ENCODE results near the gene RPL41. TPM values are rescaled to one million over a fixed set of nuclear protein-coding genes. Genes with fewer than 3 reads are reported as not detected.
A peak's percentile ranks its signal among the peaks of the same experiment; 100 is the strongest.

Gene RPL41
- polyA plus RNA-seq, 3 donors: 2,986 to 5,048 (median 3,308) TPM

GRCh38 chr12:56146492-56147460 is 30.3 kb downstream of the RPL41 start:
- 93% methylated on average over 2 of the region's 13 CpGs for whole genome bisulfite sequencing (ENCODE audit: insufficient coverage)
- Histone ChIP-seq H3K27me3 (ENCODE audit: control insufficient read depth in 2 of 2, insufficient read depth in 2 of 2, low read length in 2 of 2) (no peaks in the 10 kb centered on the region), H3K27ac (ENCODE audit: low read depth in 1 of 2, low read length in 2 of 2) (no peak overlapping the region), H3K9ac (ENCODE audit: insufficient read depth, low read length, poor library complexity, severe bottlenecking) (no peak overlapping the region), H3K36me3 (replicated peaks in 1 of 2; ENCODE audit: control insufficient read depth in 1 of 2, insufficient read depth in 2 of 2, low read length in 2 of 2) (peaks cover 28 to 29% of the 10 kb centered on the region in 2 donors), H3K4me3 (replicated peaks in 1 of 3; ENCODE audit: low read depth in 2 of 3, low read length in 3 of 3) (no peak overlapping the region), H3K79me2 (ENCODE audit: insufficient read depth, low read length) (no peaks in the 10 kb centered on the region), H3K4me2 (replicated peaks; ENCODE audit: extremely low read depth, low read length, poor library complexity, severe bottlenecking) (no peak overlapping the region), H3K4me1 (ENCODE audit: control insufficient read depth in 1 of 2, insufficient read depth in 2 of 2, low read length in 2 of 2) (peaks cover 45% of the 10 kb centered on the region in 2 donors), H2AFZ (ENCODE audit: insufficient read depth, low read depth, low read length, poor library complexity, severe bottlenecking) (no peak overlapping the region), H4K20me1 (ENCODE audit: insufficient read depth, low read length) (no peaks in the 10 kb centered on the region), H3K9me3 (replicated peaks in 1 of 2; ENCODE audit: control insufficient read depth in 1 of 2, insufficient read depth in 1 of 2, low read length in 2 of 2) (no peaks in the 10 kb centered on the region)
- Mint-ChIP-seq H3K4me3 (no peak overlapping the region), H3K27ac (no peak overlapping the region), H3K4me1 (peaks cover 43% of the 10 kb centered on the region), H3K9me3 (peaks cover 0 to 2% (median 0%) of the 10 kb centered on the region in 7 donors), H3K36me3 (peaks cover 36 to 42% of the 10 kb centered on the region in 2 donors), H3K27me3 (ENCODE audit: low read depth in 3 of 3) (peaks cover 0 to 2% (median 0%) of the 10 kb centered on the region in 3 donors)
- TF ChIP-seq CTCF (IDR thresholded peaks at IDR 0.05): no peak
- intact Hi-C loops (cut with micrococcal nuclease): no loop called here
- no peak for DNase-seq

GRCh38 chr12:56150563-56150962 is 34.1 kb downstream of the RPL41 start:
- Histone ChIP-seq H3K9me3 (replicated peaks in 1 of 2; ENCODE audit: control insufficient read depth in 1 of 2, insufficient read depth in 1 of 2, low read length in 2 of 2) (no peaks in the 10 kb centered on the region), H3K4me1 (ENCODE audit: control insufficient read depth in 1 of 2, insufficient read depth in 2 of 2, low read length in 2 of 2) (peaks cover 28 to 31% of the 10 kb centered on the region in 2 donors), H3K36me3 (replicated peaks in 1 of 2; ENCODE audit: control insufficient read depth in 1 of 2, insufficient read depth in 2 of 2, low read length in 2 of 2) (no peaks in the 10 kb centered on the region), H2AFZ (ENCODE audit: insufficient read depth, low read depth, low read length, poor library complexity, severe bottlenecking) (no peak overlapping the region), H3K4me3 (replicated peaks in 1 of 3; ENCODE audit: low read depth in 2 of 3, low read length in 3 of 3) (no peak overlapping the region), H3K79me2 (ENCODE audit: insufficient read depth, low read length) (no peaks in the 10 kb centered on the region), H3K27ac (ENCODE audit: low read depth in 1 of 2, low read length in 2 of 2) (peak overlapping the region in 1 of 2 donors; percentile 2), H3K4me2 (replicated peaks; ENCODE audit: extremely low read depth, low read length, poor library complexity, severe bottlenecking) (peak overlapping the region; percentile 12), H3K27me3 (ENCODE audit: control insufficient read depth in 2 of 2, insufficient read depth in 2 of 2, low read length in 2 of 2) (no peaks in the 10 kb centered on the region), H4K20me1 (ENCODE audit: insufficient read depth, low read length) (no peaks in the 10 kb centered on the region), H3K9ac (ENCODE audit: insufficient read depth, low read length, poor library complexity, severe bottlenecking) (no peak overlapping the region)
- H3K4me3 Mint-ChIP-seq: peak overlapping the region in 1 of 2 donors; percentile 48
- no CpG with 5 or more reads among the region's 3 CpGs for WGBS (ENCODE audit: insufficient coverage)
- no peak for TF ChIP-seq CTCF (IDR thresholded peaks at IDR 0.05)
- peaks cover 0 to 4% (median 2%) of the 10 kb centered on the region in 3 donors for H3K27me3 Mint-ChIP-seq (ENCODE audit: low read depth in 3 of 3)
- H3K4me1 Mint-ChIP-seq: peaks cover 28% of the 10 kb centered on the region
- peaks cover 5 to 12% of the 10 kb centered on the region in 2 donors for H3K36me3 Mint-ChIP-seq
- H3K9me3 Mint-ChIP-seq: no peaks in the 10 kb centered on the region
- H3K27ac Mint-ChIP-seq: peak overlapping the region; percentile 83 to 97 (median 88)
- peak; percentile 37 to 55 (median 51) for DNase-seq
- intact Hi-C loops (cut with micrococcal nuclease): loop anchor here (2.0 to 5.0 kb wide), 2 partner anchors 22 to 33 kb away; partner anchors contain the start of genes ESYT1 (in 1 of the 2), RPL41 (in 1 of the 2) and ZC3H10 (in 1 of the 2)

Data from CD14-positive monocyte (primary cell).